Measurements from ENCODE around the gene ARHGEF11.

DNA sequence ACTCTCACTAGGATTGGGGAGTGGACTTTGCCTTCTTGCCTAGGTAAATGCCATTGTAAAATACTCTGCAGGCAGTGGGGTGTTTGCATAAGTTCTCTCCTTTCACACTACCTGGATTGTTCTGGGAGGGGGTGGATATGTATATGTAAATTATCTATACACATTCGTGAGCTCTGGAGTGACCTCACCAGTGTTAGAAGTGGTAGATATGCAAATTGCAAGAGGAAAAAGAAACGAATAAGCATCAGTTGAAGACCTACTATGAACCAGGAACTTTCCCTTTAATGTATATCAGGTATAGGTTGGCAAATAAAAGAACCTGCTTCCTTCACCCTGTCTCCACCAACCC lies 1.5 kb upstream of the ARHGEF11 start:
- TF ChIP-seq, protein P1, sequence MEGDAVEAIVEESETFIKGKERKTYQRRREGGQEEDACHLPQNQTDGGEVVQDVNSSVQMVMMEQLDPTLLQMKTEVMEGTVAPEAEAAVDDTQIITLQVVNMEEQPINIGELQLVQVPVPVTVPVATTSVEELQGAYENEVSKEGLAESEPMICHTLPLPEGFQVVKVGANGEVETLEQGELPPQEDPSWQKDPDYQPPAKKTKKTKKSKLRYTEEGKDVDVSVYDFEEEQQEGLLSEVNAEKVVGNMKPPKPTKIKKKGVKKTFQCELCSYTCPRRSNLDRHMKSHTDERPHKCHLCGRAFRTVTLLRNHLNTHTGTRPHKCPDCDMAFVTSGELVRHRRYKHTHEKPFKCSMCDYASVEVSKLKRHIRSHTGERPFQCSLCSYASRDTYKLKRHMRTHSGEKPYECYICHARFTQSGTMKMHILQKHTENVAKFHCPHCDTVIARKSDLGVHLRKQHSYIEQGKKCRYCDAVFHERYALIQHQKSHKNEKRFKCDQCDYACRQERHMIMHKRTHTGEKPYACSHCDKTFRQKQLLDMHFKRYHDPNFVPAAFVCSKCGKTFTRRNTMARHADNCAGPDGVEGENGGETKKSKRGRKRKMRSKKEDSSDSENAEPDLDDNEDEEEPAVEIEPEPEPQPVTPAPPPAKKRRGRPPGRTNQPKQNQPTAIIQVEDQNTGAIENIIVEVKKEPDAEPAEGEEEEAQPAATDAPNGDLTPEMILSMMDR (IDR thresholded peaks at IDR 0.05), result no peak
- no peak for TF ChIP-seq ZFX (IDR thresholded peaks at IDR 0.05; ENCODE audit: borderline replicate concordance)

Measured in 22Rv1 (cell line).